Activated CD4-positive, alpha-beta T cell treated with anti-CD3 and anti-CD28 coated beads, Interleukin-2, amount 50 U/mL, for 4 hours (primary cell): Measurements from ENCODE around the gene NLRC5.
"Not testable (repeated sequence)": the region's sequence is repeated elsewhere in the genome, so short reads cannot be mapped to it uniquely, and the experiment has no call there.

Source experiments
- DNase-seq, 2 experiments: peaks; one replicate each; pipeline ENCODE4 v3.0.0-alpha.2; 2020

The NLRC5 gene

DNA sequence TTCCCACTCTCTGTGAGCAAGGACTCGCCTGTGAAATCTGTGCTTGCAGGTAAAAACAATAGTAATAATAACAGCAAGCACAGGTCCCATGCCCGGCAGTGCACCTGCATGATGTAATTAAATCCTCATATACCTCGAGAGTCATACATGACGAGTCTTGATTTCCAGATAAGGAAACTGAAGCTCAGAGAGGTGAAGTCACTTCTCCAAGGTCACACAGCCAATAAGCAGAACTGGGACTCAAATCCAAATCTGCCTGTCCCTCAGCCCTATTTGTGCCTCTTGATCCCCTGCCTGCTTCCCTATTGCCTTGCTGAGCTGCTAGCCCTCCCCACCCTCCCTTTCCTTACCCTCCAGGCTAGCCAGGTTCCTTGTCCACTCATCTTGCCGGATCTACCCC, 65.0 kb downstream of the NLRC5 start:
- no peak for DNase-seq

DNA sequence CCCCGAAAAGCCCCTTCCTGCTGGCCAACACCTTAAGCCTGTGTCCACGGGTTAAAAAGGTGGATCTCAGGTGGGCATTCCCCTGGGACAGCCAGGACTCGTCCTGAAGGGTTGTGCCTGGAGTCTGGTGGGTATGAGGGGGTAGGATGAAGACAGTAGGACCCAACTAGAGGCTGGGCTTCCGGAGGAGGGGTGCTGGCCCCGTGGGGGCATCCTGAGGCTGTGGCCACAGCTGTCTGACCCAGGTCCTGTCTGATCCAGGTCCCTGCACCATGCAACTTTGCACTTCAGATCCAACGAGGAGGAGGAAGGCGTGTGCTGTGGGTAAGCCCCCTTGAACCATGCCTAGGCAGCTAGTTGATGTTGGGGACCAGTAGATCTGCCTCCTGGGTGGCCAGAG, 65.4 kb downstream of the NLRC5 start:
- no peak for DNase-seq

DNA sequence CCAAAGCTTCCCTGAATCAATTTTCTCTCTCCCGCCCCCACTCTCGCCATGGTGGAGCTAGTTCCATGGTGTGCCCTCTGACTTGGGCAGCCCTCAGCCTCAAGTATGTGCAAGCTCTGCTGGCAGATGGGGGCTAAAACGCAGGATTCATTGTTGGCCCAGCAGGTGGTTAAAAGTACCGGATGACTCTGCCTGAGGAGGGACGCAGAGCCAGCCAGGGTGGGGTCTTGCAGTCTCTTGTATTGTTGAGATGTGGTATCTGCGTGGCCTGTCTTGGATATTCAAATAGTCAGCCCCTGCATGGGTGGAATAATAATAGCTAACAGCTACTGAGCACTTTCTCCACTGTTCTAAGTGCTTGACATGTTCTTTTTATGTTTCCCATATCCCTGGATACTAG, 66.3 kb downstream of the NLRC5 start:
- no peak for DNase-seq

DNA sequence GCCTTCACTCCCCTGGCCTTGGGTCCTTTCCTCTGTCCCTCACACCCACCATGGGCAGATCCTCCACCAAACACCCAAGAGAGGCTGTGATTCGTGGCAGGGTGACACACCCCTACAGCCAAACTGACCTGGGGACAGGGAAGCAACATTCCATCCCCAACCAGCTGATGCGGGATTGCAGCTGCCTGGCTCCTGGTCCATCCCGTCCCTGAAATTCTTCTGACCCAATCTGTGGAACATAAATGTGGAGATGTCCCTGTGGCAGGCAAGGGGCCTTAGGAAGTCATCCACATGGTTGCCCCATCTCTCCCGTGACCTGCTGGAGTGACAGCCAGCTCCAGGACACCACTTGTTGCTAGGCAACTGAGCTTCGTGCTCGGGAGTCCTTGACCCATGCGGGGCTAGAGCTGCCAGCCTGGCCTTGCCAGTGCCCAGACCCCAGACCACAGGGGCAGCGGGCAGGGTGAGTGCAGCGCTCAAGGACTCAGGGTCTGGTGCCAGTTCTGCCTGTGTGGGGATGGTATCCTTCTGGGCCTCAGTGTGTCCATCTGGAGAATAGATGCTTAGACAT, 69.0 kb downstream of the NLRC5 start:
- no peak for DNase-seq

DNA sequence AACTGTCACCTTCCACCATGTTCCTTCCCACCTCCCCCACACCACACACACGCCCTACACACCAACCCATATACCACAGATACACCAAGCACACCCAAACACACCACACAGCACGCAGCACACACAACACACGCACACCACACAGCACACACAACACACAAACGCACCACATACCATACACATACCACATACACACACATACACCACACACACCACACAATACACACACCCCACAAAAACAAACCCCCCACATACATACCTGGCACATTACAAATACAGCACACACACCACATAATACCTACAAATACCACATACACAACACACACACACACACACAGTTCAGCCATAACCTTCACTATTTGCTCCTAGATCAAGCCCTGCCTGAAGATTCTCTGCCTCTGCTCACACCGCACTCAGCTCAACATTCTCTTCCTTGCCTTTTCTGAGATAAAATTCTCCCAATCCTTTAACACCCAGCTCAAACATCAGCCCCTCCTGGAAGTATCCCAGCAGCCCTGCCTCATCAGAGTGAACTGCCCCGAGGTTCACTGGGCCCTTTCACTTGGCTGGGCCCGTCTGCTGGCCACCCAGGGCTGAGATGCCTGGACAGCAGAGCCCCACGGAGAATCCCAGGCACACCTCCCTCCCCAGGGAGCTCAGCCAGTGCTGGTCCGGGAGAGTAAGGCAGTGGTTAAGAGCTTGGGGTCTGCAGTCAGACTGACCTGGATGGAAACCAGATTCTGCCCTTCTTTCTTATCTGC, 71.1 kb downstream of the NLRC5 start:
- no peak for DNase-seq

DNA sequence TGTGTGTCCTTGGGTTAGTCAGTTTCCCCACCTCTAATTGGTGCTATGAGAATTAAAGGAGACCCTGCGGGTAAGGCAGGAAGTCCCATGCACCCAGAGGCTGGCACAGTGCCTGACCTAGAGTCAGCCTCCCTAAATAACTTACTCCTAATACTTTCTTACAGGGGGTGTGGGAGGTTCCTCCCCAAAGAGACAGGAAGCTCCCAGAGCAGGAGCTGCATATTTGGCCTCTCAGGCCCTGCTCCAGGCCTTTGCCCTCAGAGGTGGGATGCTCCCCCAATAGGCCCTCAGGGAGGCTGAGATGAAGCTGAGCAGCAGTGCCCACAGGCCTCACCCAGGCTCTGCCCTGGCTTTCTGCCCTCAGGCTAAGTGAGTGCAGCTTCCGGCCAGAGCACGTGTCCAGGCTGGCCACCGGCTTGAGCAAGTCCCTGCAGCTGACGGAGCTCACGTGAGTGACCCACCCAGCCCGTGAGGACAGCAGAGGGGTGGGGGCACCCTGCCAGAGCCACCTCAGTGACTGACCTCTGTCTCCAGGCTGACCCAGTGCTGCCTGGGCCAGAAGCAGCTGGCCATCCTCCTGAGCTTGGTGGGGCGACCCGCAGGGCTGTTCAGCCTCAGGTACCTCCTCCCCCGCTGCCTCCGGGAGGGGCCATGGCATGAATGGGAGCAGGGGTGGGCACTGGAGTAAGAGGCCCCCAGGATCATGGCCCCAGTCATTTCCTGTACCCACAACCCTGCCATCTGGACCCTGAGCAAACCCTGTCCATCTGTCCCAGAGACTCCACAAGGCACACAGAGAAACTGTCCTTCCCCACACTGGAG, 71.9 kb downstream of the NLRC5 start:
- DNase-seq: no peak

DNA sequence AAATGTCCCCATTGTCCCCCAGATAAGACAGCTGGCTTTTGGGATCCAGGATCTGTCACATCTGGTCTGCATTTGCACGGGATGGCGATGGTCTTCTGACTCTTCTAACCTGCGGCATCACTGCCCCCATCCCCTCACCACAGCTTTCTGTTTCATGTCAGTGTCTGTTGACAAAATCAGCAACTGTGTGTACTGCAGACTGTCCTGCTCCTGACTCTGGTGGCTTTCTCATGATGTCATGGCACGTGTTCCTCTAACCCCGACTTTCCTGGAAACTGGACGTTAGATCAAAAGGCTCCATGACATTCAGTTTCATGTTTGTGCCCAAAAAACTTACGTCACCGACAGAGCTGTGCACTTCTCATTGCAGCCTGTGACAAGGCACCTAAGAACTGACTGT, 73.0 kb downstream of the NLRC5 start:
- no peak for DNase-seq

DNA sequence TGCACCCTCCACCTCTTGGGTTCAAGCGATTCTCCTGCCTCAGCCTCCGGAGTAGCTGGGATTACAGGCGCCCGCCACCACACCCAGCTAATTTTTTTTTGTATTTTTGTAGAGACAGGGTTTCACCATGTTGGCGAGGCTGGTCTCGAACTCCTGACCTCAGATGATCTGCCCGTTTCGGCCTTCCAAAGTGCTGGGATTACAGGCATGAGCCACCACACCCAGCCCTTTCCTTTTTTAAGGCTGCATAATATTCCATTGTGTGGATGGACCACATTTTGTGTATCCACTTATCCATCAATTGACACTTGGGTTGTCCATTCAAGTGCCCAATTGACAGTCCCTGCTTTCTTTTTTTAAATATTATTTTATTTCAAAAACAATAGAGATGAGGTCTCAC, 73.8 kb downstream of the NLRC5 start:
- not testable (repeated sequence) for DNase-seq

DNA sequence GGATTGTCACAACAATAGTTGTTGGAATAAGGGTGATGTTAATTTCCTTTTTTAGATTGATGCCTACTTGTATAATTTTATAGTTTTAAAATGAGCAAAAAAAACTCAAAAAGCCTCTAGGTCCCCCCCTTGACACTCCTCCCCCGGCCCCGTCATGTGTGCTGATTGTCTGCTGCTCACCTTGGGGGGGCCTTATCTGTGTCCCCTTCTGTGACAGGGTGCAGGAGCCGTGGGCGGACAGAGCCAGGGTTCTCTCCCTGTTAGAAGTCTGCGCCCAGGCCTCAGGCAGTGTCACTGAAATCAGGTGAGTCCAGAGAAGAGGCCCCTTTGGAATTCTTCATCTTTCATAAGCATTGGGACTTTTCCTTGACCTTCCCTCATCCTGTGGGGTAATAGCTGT, 75.6 kb downstream of the NLRC5 start:
- DNase-seq: no peak

DNA sequence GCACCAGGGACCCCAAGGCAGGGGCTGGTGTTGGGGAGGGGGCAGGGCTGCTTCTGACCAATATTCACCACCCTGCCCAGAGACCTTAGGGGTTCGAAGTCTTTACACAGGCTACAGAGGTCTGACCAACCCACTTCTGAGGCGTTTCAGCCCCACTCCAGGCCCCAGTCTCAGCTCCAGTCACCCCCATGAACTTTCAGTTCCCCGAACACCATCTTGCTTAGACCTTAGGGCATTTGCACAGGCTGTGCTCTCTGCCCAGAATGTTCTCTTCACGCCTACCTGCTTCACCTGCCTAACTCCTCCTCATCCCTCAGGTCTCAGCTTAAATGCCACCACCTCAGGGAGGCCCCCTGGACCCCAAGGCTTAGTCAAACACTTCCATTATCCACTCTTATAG, 77.3 kb downstream of the NLRC5 start:
- DNase-seq: no peak

DNA sequence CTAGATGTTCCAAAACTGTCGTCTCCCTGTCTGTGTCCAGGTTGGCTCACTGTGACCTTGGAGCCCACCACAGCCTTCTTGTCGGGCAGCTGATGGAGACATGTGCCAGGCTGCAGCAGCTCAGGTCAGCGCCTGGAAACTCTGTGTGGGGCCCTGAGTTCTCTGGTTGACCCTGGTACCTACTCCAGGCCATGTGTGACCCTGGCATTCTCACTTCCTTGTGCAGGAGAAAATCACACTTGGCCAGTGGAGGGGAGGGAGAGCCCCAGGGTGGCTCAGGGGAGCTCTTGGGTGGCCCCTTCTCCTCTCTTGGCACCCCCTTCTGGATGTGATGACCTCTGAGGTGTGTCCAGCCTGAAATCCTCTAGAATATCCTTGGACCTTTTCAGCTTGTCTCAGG, 78.0 kb downstream of the NLRC5 start:
- DNase-seq: no peak

DNA sequence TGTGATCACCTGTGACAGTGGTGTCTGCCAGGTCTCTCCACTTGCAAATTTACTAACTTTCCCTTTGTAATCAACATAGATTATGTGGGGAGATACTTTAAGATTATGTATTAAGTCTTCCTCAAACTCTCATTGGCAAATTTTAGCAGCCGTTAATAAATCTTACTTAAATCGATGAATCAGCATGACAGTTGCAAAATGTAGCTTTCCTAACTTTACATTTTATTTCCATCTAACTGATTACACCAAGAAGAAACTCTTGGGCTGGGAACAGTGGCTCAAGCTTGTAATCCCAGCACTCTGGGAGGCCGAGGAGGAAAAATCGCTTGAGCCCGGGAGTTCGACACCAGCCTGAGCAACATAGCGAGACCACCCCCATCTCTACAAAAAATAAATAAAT, 79.7 kb downstream of the NLRC5 start:
- no peak for DNase-seq

DNA sequence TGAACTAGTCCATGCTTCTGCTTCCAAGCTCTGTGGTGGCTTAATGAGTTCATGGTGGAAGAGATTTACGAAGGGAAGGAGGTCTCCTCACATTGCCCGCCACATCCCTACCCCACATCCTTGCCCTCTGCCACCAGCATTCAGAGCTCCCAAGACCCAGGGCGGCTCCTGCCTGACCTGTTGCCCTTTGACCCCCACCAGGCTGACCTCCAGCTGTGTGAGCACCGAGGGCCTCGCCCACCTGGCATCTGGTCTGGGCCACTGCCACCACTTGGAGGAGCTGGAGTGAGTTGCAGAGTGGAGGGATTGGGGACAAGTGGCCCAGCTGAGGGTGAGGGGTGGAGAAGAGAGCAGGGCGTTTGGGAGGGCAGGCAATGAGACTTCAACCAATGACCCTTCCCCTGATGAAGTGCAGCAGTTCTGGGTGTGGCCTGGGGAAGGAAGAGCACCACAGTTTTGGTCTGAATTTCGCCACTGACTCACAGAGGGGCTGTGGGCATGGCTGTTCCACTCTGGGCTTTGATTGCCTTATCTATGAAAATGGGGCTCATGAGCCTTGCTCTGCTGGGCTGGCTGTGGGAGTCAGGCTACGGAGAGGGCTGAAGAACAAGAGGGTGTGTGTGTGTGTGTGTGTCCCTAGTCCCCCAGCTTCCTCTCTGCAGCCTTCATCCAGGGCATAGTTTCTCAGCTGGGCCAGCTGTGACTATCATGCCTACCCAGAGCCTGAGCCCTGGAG, 80.4 kb downstream of the NLRC5 start:
- no peak for DNase-seq

DNA sequence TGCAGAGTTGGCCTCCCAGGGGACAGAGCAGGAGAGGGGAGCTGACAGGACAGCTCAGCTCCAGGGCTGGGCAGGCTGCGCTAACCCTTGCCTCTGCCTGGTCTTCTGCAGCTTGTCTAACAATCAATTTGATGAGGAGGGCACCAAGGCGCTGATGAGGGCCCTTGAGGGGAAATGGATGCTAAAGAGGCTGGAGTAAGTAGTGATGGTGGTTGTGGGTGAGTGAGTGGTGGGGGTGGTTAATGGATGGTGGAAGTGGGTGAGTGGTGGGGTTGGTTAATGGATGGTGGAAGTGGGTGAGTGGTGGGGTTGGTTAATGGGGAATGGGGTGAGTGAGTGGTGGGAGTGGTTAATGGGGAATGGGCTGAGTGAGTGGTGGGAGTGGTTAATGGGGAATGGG, 81.1 kb downstream of the NLRC5 start:
- DNase-seq: no peak

DNA sequence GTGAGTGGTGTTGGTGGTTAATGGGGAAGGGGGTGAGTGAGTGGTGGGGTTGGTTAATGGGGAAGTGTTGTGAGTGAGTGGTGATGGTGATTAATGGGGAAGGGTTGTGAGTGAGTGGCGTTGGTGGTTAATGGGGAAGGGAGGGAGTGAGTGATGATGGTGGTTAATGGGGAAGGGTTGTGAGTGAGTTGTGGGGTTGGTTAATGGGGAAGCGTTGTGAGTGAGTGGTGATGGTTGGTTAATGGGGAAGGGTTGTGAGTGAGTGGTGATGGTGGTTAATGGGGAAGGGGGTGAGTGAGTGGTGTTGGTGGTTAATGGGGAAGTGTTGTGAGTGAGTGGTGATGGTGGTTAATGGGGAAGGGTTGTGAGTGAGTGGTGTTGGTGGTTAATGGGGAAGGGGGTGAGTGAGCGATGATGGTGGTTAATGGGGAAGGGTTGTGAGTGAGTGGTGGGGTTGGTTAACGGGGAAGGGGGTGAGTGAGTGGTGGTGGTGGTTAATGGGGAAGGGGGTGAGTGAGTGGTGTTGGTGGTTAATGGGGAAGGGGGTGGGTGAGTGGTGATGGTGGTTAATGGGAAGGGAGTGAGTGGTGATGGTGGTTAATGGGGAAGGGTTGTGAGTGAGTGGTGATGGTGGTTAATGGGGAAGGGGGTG, 81.8 kb downstream of the NLRC5 start:
- not testable (repeated sequence) for DNase-seq

DNA sequence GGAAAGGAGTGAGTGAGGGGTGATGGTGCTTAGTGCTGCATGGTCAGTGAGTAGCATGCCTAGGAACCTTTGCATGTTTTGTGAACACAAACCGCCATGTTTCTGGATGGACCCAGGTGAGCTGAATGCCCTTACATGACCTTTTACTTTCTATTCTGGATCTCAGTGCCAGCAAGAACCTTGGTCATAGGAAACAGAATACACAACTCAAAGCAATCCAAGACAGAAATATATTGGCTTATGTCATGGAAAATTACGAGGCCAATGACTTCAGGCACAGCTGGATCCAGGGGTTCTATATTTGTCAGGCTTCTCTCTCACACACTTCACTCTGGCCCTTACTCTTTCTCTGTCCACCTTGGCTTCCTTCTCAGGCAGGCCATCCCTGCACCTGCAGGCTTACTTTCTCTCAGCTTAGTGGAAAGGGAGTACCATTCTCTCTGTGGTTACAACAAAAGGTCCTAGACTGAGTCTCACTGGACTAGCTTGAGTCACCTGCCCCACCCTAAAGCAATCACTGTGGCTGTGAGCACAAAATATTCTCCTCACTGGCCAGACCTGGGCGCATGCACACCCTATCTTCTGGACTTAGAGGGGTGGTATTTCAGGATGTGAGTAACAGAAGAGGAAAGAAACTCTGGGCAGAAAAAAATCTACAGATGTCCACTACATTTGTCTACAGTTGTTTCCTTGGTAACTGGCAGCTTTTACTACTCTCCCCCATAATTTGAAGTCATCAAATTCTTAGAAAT, 82.7 kb downstream of the NLRC5 start:
- DNase-seq: no peak

DNA sequence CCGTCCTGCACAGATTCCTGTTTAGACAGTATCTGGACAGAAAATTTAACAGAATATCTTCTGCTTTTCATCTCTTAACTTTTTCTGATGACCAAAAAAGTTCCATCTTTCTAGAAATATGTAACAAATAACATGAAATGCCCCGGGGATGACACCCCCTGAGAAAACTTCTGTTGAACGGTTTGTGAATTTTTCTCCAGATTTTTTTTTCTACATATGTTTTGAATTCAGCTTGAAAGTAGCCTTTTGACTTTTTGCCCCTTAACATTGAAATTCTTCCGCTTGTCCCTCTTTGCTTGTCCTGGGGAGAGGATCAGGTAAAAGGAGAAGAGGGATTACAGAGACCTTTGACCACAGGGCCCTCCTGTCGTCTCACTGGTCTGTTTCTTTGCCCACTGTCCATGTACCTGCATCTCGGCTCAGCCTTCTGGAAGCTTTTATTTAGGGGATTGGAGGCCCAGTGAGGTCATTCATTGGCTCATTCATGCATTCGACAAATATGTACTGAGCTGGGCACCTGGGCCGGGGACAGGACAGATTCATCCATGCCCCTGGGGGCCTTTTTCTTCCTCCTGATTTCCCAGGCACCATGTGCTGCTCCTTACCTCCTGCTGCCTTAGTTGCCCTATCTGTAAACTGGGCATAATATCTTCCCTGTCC, 83.4 kb downstream of the NLRC5 start:
- DNase-seq: no peak

DNA sequence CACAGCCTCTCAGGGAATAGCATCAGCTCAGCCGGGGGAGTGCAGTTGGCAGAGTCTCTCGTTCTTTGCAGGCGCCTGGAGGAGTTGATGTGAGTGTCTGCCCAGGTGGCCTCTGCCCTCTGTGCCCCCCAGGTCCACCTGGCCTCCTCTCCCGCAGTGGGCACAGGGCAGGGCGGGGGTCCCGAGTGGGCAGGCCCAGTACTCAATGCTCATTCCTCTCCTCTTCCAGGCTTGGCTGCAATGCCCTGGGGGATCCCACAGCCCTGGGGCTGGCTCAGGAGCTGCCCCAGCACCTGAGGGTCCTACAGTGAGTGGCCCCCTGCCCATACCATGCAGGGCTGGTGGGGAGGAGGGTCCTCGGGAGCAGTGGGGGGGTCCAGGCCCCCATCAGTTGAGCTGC, 88.4 kb downstream of the NLRC5 start:
- no peak for DNase-seq

DNA sequence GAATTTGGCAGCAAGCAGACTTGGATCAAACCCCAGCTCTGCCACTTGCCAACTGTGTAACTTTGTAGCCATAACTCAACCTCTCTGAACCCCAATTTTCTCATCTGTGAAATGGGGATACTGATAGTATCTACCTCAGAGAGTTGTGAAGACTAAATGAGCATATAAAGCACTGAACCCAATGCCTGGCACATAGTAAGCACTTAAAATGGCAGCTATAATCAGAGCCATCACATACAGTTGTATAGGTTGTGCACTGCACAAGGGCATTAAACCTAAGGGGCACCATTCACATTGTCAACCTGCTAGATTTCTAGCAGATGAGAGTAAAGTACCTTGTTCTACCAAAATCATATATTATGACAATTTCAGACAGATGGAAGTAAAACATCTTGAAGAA, 92.4 kb downstream of the NLRC5 start:
- DNase-seq: no peak

DNA sequence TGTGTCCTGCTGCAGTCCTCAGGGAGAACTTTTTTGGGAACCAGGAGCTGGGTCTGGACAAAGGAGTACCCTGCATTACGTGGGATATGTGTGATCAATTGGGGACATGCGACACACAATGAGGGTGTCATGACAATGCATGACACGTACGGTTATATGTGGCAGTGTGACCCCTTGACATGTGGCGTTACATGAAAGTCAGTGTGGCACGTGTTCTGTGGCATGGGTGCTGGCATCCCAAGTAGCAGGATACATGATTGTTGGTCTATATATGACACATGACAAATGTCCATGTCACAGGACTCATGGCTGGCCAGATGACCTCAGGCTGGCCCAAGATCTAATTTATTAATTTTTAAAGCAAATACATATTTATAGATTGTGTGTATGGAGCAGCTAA, 93.3 kb downstream of the NLRC5 start:
- no peak for DNase-seq

DNA sequence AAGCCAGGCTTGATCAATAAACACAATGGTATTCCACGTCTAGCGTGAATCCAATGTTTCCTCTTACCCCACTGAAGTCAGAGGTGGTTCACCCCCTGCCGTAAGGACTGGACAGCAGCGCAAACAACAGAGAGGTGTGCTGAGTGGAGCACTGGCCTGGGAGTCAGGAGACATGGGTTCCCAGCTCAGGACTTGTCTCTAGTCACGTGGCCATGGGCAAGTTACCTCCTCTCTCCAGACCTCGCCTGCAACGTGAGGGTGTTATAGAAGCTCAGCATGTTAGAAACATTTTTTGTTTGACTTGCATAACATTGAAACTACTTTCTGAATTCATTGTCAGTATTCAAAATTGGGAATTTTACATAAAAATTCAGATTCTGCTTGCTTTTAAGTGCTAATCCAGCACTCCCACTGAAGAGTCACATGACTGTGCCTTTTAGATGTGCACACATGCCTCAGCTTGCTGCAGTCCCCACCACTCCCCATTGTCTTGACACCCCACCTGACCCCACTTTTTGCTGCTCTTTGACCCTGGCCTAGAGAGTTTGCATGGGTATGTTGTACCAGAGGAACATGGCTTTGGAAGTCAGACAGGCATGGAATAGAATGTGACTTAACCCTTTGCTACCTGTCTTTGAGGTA, 94.2 kb downstream of the NLRC5 start:
- no peak for DNase-seq
